AG09319 (cell line): ENCODE results near the gene BRICD5.

Source experiments
- DNase-seq: peaks from one replicate; pipeline ENCODE4 v3.0.0-alpha.2; 2010; ENCODE audit warnings: low read depth; ENCODE audit errors: extremely low read depth
- CTCF ChIP-seq: IDR thresholded peaks from 2 replicates; pipeline ENCODE4 v1.5.1; 2011; ENCODE audit warnings: low read depth, mild to moderate bottlenecking, inconsistent platforms, low read length, moderate library complexity

BRICD5 gene

GRCh38 chr16:2200313-2200712, 10.3 kb downstream of the BRICD5 start:
- DNase-seq: no peak
- TF ChIP-seq CTCF: no peak

- TF ChIP-seq CTCF: no peak
- no peak for DNase-seq
Measured at GRCh38 chr16:2199621-2200139, 11.0 kb downstream of the BRICD5 start.

DNA sequence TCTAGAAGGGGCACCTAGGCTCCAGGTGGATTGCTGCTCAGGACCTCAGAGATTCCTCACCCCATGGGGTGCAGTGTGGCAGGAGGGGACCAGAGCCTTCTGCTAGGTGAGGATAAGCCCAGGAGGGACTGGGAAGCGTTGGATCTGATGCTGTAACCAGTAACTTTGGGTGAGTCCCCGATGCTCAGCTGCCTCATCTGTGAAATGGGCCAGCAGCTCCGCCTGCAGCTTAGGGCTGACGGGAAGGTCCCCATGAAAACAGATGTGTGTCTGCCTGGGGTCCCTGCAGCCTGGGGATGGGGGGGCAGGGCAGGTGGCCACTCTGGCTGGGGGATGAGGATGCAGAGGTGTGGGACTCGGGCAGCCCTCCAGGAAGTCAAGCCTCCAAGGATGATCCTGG, 11.6 kb downstream of the BRICD5 start:
- DNase-seq: no peak
- no peak for TF ChIP-seq CTCF

GRCh38 chr16:2198283-2198682, 12.4 kb downstream of the BRICD5 start:
- no peak for TF ChIP-seq CTCF
- no peak for DNase-seq

DNA sequence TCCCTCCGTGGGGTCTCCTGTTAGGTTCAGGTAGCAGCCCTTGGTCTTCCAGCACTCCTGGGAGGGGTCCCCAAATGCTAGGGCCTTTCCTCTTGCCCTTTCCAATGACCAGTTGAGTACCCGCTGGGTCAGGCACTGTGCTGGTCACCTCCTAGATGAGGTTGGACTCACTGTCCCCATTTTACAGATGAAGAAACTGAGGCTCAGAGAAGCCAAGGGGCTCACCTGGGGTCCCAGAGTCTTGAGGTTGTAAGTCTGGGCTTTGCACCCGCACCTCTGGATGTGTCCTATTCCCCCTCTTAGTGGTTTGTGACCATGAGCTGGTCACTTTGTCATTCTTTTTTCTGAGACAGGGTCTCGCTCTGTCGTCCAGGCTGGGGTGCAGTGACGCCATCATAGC, 12.9 kb downstream of the BRICD5 start:
- TF ChIP-seq CTCF: no peak
- DNase-seq: no peak

- no peak for DNase-seq
- TF ChIP-seq CTCF: no peak
Measured at GRCh38 chr16:2196981-2197511, 13.6 kb downstream of the BRICD5 start.

GRCh38 chr16:2196162-2196980, 14.3 kb downstream of the BRICD5 start, which contains the start of gene CASKIN1:
TSS of gene CASKIN1 (minus strand) at chr16:2196605. CDS start at chr16:2196432, 173 bp downstream.
- DNase-seq: no peak
- TF ChIP-seq CTCF: no peak
